ENCODE results near the gene RASL11A.
"Not testable (repeated sequence)": the region's sequence is repeated elsewhere in the genome, so short reads cannot be mapped to it uniquely, and the experiment has no call there.

DNA sequence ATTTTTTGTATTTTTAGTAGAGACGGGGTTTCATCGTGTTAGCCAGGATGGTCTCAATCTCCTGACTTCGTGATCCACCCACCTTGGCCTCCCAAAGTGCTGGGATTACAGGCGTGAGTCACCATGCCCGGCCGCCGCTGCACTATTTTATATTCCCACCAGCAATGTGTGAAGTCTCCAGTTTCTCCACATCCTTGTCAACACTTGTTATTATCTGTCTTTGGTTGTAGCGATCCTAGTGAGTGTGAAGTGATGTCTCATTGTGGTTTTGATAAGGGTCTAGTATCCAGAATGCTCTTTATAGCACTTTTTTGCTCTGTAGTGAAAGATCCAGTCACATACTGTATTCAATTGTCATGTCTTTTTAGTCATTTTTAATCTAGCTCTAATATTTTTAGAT lies 21.3 kb downstream of the RASL11A start:
- TF ChIP-seq, protein P1, sequence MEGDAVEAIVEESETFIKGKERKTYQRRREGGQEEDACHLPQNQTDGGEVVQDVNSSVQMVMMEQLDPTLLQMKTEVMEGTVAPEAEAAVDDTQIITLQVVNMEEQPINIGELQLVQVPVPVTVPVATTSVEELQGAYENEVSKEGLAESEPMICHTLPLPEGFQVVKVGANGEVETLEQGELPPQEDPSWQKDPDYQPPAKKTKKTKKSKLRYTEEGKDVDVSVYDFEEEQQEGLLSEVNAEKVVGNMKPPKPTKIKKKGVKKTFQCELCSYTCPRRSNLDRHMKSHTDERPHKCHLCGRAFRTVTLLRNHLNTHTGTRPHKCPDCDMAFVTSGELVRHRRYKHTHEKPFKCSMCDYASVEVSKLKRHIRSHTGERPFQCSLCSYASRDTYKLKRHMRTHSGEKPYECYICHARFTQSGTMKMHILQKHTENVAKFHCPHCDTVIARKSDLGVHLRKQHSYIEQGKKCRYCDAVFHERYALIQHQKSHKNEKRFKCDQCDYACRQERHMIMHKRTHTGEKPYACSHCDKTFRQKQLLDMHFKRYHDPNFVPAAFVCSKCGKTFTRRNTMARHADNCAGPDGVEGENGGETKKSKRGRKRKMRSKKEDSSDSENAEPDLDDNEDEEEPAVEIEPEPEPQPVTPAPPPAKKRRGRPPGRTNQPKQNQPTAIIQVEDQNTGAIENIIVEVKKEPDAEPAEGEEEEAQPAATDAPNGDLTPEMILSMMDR (IDR thresholded peaks at IDR 0.05): not testable (repeated sequence)
- not testable (repeated sequence) for TF ChIP-seq POLR2A (IDR thresholded peaks at IDR 0.05)

All from heart left ventricle (tissue), 13 donors.